Esophagus muscularis mucosa (tissue), 3 donors: Measurements from ENCODE around the gene ECE2.

Source experiments
- CTCF ChIP-seq, 3 experiments: fragments of 200-600 bp in 2 of 3; fragments of 450-650 bp in 1 of 3; sonication (generic) in 2 of 3; IDR thresholded peaks; one replicate each; pipeline ENCODE4 v1.5.1; 2017 to 2019; ENCODE audit warnings: antibody characterized with exemption in 3 of 3, mild to moderate bottlenecking in 2 of 3, moderate library complexity in 1 of 3
- POLR2AphosphoS5 ChIP-seq, 2 donors: sonication (generic); formaldehyde crosslinking; IDR thresholded peaks; one replicate each; pipeline ENCODE4 v1.6.1; 2017; ENCODE audit warnings: antibody characterized with exemption in 2 of 2

GRCh38 chr3:184235381-184236032 is 40.3 kb upstream of the ECE2 start:
- TF ChIP-seq CTCF (IDR thresholded peaks at IDR 0.05) (no peak), POLR2AphosphoS5 (IDR thresholded peaks at IDR 0.05) (no peak)
